ENCODE results near the gene FAM83F.
"Not testable (repeated sequence)": the region's sequence is repeated elsewhere in the genome, so short reads cannot be mapped to it uniquely, and the experiment has no call there.

FAM83F gene

DNA sequence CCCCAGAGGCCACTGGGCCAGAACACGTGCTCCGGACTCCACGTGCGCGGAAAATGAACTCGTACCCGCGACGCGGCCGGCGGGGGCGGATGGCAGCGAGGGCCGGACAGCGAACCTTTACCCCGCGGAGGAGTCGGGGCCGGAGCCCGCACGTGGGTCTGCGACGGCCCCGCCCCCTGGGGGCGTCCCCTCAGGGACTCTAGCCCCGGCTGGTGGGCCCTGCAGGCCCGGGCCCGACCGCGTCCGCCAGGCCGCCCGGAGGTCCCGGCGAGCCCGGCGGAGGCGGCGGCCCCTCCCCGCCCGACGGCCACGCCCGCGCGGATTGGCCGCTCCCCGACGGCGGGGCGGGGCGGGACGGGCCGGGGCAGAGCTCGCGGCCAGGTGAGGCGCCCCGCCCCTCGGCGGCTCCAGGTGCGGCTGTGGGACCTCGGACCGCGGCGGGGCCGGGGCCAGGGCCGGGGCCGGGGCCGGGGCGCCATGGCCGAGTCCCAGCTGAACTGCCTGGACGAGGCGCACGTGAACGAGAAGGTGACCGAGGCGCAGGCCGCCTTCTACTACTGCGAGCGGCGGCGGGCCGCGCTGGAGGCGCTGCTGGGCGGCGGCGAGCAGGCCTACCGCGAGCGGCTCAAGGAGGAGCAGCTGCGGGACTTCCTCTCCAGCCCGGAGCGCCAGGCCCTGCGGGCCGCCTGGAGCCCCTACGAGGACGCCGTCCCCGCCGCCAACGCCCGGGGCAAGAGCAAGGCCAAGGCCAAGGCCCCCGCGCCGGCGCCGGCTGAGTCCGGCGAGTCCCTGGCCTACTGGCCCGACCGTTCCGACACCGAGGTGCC lies at the start of gene FAM83F:
Gene FAM83F, plus strand, starts transcription at position 389 of the 827 bp plus-strand sequence. Its CDS starts 89 bp downstream, at position 478.
- DNase-seq, result no peak

DNA sequence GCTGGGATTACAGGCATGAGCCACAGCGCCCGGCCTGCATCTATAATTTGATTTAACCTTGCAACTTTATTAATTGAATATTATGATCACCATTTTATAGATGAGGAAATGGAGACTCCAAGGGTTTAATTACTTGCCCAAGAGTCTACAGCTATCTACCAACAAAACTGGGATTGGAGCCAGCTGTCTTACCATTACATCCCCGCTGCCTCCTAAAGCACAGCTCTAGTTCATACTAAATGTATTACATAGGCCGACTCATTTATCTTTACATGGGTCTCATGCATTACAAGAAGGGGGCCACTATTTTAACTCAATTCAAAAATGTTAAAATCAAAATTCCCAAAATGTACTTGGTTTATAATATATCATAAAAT lies 48.6 kb upstream of the FAM83F start:
- no peak for DNase-seq

DNA sequence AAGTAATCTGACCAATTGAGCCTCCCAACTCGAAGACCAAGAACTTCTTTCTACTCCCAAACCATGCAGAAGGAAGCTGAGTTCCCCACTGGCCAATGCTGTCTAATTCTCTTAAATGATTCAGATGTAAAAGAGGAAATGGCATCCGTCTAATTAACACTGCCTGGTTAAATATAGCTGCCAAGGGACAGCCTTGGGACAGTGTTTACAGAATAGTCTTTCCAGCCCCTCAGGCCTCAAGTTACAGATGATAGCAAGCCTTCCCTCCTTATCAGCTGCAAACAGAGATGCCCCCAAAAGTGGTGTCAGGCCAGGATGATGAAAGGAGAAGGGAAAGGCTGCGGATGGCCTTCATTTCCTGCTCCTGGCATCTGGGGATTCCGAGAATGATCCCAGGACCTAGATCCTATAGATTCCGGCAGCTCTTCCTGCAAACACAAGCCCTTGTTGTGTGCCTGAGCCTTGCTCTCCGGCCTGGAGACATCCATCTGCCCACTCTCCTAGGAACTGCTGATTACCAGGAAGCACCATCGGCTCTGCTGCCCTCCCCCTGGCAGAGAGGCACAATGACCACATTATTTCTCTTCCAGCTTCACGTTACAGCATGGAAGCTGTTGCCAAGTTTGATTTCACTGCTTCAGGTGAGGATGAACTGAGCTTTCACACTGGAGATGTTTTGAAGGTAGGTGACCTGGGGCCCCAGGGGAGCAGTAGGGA lies 48.1 kb upstream of the FAM83F start:
- DNase-seq, result no peak

DNA sequence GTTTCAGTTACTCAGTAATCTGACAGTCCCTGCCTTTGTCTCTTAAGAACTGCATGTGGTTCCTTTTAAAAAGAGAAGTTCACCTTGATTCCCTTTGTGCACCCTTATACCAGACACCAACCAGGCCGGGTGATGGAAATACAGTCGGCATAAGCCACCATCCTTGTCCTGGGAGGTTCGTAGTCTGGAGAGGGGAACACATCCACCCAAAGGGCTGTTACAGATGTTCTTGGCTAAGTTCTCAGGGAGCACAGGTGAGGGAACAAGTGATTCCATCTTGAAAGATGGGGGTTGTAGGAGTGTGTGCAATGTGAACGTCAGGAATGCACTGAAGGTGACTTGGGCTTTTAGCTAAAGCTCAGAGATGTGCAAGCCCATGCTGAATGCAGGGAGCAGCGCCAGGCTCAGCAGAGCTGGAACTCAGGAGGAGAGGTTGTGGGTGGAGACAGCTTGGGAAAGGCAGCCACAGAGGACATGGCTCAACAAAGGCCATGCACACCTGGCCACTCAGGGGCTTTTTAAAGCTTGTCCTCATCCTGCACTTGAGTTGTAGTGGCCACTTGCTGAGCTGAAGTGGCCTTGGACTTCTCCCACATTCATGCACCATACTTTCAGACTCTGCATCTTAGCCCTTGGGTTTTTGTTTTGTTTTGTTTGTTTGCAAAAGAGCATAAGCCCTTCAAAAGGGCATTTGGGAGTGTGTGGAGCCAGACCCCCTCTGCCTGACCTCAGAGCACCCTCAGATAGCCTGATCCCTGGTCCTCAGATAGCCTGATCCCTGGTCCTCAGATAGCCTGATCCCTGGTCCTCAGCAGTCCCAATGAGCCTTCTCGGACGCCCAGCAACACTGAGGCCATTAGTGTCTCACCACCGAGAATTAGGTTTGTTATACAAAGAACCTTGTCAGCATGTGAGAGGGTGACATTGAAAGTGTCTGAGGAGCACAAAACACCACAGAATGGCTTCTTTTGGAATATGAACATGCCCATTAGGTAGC lies 47.2 kb upstream of the FAM83F start:
- no peak for DNase-seq

DNA sequence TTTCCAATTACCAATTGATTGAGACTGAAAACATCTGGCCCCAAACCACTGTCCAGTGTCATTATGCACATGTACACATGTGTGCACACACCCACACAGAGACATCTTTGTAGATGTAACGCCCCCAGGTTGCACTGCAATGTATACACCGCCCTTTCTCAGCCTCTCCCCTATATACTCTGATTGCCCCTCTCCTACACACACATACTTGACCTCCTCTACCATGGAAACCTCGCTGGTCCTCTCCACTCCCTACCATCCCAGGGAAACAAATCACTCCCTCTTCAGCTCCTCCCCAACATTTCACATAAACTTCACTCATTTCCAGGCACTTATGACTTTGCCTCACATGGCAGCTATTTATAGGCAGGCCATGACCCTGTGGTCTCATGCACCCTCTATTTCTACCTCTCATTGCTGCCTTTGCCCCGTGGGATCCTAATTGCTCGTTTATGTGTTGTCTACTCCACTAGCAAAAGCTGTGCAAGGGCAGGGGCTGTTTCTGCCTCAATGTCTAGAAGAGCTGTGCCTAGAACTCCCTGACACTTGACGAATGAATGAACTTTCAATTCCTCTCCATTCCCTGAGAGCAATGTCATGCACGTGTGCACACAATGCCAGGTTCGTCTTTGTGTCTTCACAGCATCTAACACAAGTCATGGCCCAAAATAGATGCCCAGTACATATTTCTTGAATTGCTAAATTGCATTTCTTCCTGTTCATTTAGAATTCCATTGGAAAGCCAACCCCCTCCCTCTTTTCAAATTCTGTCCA lies 44.6 kb upstream of the FAM83F start:
- DNase-seq, result no peak

DNA sequence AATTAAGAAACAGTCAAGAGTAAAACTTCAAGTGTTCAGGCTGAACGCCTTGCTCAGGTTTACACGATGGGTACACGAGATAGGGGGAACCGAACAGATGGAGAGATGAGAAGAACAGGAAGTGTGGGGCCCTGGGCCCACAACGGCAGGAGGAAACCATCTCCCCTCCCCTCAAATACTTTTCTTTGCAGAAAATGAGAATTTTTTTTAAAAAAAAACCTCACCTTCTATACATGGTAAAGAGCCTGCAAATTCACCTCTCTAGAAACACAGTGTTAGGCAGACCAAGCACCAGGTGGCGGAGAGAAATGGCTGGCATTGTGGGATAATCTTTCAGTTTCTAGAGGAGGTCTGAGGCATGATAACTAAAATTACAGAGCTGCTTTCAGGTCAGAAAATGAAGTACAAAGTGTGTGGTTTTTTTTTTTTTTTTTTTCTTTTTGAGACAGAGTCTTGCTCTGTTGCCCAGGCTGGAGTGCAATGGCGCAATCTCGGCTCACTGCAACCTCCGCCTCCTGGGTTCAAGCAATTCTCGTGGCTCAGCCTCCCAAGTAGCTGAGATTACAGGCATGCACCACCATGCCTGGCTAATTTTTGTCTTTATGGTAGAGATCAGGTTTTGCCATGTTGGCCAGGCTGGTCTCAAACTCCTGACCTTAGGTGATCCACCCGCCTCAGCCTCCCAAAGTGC lies 43.0 kb upstream of the FAM83F start:
- not testable (repeated sequence) for DNase-seq

DNA sequence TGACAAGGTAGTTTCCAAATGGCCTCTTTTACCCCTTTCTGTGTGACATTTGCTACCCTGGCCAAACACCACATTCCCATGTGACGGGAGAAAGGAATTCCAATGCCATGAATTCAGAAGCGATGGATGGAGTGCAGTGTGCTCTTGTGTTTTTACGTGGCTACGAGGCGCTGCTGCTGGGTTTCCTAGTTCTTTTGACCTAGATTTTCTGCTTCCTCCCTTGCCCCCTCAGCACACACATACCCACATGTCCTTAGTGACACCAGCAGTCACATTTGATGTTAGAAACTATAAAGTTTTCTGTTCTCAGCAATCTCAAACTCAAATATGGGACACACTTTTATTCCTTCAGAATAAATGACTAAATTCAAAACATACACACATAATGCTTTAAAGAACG lies 42.4 kb upstream of the FAM83F start:
- no peak for DNase-seq

DNA sequence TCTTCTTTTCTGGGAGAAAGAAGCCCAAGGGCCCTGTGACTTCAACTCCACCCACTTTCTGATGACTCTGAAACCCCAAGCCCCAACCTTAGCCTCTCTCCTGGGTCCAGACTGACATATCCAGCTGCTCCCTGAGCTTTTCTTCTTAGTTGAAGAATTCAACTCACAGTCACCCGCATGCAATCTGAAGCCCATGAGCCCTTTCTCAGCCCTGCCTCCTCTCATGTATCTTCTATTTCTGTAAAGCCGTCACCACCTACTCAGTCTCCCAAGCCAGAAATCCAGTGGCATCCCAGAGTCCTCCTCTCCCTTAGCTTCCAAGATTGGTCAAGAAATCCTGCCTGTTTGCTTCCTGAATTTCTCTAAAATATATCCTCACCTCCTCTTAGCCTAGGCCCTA lies 41.7 kb upstream of the FAM83F start:
- no peak for DNase-seq

DNA sequence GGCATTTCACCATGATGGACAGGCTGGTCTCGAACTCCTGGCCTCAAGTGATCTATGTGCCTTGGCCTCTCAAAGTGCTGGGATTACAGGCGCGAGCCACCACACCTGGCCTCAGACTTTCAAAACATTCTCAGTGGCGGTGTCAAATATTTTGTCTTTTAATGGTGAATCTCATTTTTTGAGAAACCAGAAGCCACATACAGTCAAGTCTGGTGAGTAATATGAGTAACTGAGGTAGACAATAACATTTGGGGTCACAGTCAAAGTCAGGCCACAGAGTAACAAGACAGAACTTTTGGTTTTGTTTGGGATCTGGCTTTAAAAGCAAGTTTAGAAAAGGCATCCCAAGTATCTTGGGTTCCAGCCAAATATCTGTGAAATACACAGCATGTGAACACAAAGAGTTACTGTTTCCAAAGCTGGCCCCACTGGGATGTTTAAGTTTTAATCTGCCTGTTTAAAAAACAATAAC lies 40.1 kb upstream of the FAM83F start:
- DNase-seq, result no peak

DNA sequence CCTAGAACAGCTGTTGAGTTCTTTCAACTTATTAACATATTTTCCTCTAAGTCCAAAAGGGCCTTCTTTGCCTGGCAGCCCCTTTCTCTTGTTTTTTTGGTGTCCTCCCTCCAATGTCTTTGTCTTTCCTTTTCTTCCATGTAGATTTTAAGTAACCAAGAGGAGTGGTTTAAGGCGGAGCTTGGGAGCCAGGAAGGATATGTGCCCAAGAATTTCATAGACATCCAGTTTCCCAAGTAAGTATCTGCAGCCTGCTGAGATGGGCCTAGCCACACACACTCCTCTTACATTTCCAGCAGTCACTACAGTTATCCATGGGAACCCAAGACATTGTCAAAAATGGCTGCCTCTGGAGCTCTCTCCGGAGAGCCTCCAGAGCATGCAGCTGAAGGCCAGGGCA lies 39.1 kb upstream of the FAM83F start:
- no peak for DNase-seq

DNA sequence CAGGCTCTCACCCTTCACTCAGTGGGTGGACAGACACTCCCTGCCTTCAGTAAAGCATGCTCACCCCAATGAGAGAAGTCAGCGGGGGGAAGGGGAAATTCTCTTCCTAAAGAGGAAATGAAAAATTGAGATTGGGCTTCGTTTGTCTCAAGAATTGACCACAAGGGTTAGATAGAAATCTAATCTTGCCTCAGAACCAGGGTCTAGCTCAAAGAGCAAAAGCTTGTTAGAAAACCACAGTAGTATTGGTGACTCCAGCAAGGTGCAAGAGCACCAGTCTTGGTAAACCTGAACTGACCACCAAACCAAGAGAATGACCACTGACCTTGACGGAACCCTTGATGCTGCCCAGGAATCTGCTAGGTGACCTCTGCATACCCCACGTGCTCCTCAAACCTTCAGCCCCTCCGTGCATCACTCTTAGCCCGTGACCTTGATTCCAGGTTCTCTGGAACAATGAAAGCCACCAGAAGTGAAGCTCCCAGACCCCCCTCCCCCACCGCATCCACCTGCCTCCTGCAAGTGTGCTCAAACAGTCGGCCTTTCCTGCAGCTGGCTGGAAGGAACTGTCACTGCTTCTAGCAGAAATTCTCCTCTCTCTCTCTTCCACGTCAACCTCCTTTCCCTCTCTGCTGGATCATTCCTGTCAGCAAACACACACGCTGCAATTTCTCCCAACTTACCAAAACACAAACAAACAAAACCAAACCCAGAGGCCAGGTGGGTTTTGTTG lies 37.7 kb upstream of the FAM83F start:
- DNase-seq, result no peak

DNA sequence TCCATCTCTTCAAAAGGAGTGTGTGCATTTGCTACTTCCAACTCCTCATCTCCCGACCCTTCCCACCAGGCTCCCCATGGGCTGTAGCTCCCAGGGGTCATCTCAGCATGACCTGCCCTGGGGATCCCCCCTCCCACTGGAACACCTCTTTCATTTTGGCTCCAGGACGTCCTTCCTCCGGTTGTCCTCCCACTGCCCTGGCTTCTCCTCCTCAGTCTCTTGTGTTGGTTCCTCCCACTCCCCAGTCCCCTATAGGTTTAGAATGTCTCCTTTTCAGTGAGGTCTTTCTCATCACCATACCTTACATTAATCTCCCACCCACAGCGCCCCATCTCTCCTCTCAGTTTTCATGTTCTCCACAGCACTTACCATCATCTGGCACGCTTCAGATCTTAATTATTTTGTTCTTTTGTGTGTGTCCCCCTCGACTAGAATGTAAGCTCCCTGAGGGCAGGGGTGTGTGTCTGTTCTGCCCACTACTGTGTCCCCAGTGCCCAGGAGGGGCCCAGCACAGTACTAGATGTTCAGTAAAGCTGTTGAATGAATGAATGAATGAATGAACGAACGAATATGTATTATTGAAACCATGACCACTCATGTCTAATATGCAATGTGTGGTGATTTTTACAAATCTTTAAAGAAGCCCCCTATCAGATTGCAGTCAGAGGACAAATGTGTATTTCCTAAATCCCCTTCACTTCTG lies 36.6 kb upstream of the FAM83F start:
- no peak for DNase-seq

DNA sequence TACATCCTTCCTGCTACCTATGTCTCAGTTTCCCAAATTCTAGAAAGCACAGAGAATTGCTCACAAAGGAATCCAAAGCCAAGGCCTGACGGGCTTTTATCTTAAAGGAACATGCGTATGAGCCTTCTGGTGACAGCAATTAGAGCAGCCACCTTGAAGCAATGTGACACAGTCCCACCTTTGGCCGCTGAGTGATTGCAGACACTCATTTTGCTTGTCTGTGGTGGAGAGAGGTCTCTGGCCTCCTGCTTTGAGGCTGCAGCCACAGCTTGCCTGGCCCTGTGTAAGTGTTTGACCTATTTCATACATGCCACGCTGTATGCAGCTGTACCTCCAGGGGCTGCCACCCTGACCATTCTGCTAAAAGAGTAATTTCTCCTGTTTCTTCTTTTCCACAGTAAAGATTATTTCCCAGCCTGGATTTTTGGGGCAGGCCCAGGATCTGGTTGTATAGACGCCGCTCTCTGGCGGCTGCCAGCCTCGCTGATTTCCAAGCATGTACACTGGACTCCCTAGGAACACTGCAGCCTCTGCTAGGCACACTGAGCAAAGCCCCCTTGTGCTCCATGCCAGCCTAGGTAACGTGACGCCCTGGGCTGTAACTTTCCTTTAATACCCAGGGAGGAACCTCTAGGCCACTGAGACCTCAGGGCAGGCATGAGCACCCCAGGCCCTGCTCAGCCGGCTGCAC lies 35.7 kb upstream of the FAM83F start:
- DNase-seq, result no peak

DNA sequence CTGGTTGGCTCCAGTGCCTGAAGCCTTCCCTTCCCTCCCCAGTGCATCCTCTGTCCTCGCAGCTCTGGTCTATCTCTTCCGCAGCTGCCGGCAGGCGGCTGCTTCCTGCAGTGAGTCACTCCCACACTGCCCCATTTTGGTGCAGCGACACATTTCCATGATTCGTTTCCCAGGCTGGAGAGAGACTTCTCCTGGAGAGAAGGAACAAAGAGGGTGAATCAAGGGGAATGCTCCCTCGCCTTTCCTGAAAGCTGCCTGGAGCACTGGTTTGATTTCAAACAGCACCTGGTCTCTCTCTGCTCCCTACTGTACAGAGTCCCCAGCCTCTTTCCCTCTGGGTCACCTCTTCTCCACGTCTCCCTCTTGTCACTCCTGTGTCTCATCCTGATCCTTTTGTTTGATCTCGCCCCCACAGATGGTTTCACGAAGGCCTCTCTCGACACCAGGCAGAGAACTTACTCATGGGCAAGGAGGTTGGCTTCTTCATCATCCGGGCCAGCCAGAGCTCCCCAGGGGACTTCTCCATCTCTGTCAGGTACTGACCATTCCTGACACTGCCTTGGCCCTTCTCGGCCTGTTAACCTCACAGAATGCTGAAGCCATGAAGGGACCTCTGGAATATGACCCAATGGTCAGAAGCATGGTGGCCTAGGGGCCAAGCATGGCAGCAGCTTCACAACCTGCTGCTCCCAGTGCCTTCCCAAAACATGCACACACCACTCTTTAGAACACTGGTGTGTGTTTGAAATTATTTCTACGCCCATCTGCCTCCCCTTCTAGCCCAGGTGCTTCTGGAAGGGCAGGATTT lies 34.9 kb upstream of the FAM83F start, which contains the start of gene TMA7B:
Gene TMA7B, plus strand, starts transcription at position 758 of the 808 bp plus-strand sequence. CDS start 3,978 bp downstream, outside the sequence.
- DNase-seq, result no peak

DNA sequence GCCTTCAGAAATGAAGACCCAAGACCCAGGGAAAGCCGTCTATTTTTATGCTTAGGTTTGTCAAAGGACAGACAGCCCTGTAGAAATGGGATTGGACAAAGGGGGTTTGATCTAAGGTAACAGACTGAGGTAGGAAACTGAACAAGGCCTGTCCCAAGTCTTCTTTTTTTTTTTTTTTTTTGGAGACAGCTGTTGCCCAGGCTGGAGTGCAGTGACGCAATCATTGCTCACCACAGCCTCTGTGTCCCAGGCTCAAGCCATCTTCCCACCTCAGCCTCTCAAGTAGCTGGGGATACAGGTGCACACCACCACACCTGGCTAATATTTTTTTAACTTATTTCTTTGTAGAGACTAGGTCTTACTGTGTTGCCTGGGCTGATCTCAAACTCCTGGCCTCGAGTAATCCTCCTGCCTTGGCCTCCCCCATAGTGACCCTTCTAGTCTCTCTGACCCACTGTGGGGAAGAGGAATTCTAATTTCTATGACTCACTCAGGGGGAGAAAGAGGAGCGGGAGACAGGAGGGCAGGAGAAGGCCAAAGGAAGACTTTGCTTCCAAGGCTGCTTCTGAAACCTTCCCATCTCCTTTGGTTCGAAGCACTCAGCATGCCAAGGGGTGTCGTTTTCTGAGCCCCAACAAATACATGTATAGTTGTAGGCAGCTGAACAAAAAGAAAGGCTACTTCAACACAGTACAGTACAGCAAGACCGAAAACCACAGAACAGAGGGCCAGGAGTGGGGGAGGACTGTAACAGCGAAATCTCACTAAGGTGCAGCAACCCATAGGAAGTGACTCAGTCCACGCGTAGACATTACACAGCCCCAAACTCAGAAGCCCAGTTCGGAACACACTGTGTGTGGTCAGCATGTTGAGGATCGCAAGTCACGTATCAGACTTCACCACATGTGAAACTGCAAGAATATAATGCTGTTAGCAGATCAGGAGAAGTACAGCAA lies 33.7 kb upstream of the FAM83F start:
- DNase-seq, result no peak

DNA sequence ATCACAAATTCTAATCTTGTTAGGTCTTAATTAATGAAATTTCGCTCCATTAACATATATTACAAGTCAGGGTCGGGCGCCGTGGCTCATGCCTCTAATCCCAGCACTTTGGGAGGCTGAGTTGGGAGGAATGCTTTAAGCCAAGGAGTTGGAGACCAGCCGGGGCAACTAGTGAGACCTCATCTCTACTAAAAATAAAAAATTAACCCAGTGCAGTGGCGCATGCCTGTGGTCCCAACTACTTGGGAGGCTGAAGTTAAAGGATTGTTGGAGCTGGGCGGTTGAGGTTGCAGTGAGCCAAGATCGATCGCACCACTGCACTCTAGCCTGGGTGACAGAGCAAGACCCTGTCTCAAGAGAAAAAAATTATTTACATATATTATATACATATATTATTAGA lies 32.7 kb upstream of the FAM83F start:
- DNase-seq, result no peak

DNA sequence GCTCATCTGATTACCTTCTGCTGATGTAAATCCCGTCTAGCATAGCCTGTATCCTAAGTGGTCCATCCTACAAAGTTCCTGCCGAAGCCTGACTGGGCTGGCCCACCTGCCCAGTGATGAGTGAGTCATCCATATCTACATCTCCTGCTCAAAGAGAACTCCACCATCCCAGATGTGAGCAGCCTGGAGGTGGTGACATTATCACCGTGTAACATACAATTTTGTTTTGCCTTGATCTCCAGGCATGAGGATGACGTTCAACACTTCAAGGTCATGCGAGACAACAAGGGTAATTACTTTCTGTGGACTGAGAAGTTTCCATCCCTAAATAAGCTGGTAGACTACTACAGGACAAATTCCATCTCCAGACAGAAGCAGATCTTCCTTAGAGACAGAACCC lies 29.0 kb upstream of the FAM83F start:
- DNase-seq, result no peak
